Activated T-cell treated with anti-CD3 and anti-CD28 coated beads, Interleukin-2, amount 50 U/mL, for 4 hours (primary cell): ENCODE data around the gene MYO19. TPM values are rescaled to one million over a fixed set of nuclear protein-coding genes. Genes with fewer than 3 reads are reported as not detected.
A peak's percentile ranks its signal among the peaks of the same experiment; 100 is the strongest.

ENCODE experiments used
- ATAC-seq, 2 donors: fragments of 200-7000 bp; cut with Tn5 transposase; one replicate each; pipeline ENCODE4 v1.10.0; 2021
- DNase-seq: peaks from one replicate; pipeline ENCODE4 v3.0.0-alpha.2; 2020
- H3K27me3 Mint-ChIP-seq: one replicate; pipeline ENCODE4 v1.8.0; 2021; ENCODE audit warnings: low read depth, mixed read lengths
- H3K36me3 Mint-ChIP-seq: one replicate; pipeline ENCODE4 v1.8.0; 2022; ENCODE audit warnings: mixed read lengths; ENCODE audit not compliant: insufficient read depth
- H3K4me1 Mint-ChIP-seq: one replicate; pipeline ENCODE4 v1.8.0; 2021; ENCODE audit warnings: low read depth, mixed read lengths
- H3K4me3 Mint-ChIP-seq: one replicate; pipeline ENCODE4 v1.8.0; 2021; ENCODE audit warnings: mild to moderate bottlenecking, moderate library complexity, mixed read lengths
- H3K9me3 Mint-ChIP-seq: one replicate; pipeline ENCODE4 v1.8.0; 2021; ENCODE audit warnings: mixed read lengths
- total RNA-seq, 3 donors: library from RNA; stranded (reverse); gene quantifications; one replicate each; pipeline ENCODE4 v1.2.1, GENCODE V29; 2021

Gene MYO19
- total RNA-seq, 3 donors from 2014 or later: 138 to 153 (median 151) TPM

- H3K27me3 Mint-ChIP-seq: no peaks in the 10 kb centered on the region
- peak within 1 kb of the TSS; percentile 97 for H3K4me3 Mint-ChIP-seq
- H3K4me1 Mint-ChIP-seq: peaks cover 34% of the 10 kb centered on the region
- DNase-seq (peak; percentile 83), ATAC-seq (peak; percentile 72)
- peaks cover 14% of the 10 kb centered on the region for H3K36me3 Mint-ChIP-seq
- no peaks in the 10 kb centered on the region for H3K9me3 Mint-ChIP-seq
Measured at GRCh38 chr17:36544307-36545076, 9.8 kb upstream of the MYO19 start, which contains the start of gene GGNBP2. Gene GGNBP2 (plus strand): TSS chr17:36544919. CDS start chr17:36545725, 806 bp downstream.

- Mint-ChIP-seq H3K27me3 (no peaks in the 10 kb centered on the region), H3K4me1 (peaks cover 32% of the 10 kb centered on the region), H3K36me3 (peaks cover 14% of the 10 kb centered on the region), H3K9me3 (no peaks in the 10 kb centered on the region), H3K4me3 (peak overlapping the region; percentile 97)
- ATAC-seq: no peak
- DNase-seq: no peak
Measured at GRCh38 chr17:36544044-36544306, 9.3 kb upstream of the MYO19 start.

GRCh38 chr17:36542755-36543154 lies 8.1 kb upstream of the MYO19 start:
- peak overlapping the region; percentile 13 for H3K4me3 Mint-ChIP-seq
- H3K36me3 Mint-ChIP-seq: peaks cover 19% of the 10 kb centered on the region
- H3K27me3 Mint-ChIP-seq: no peaks in the 10 kb centered on the region
- no peaks in the 10 kb centered on the region for H3K9me3 Mint-ChIP-seq
- ATAC-seq (no peak), DNase-seq (no peak)
- peaks cover 21% of the 10 kb centered on the region for H3K4me1 Mint-ChIP-seq

- ATAC-seq (no peak), DNase-seq (no peak)
- peaks cover 19% of the 10 kb centered on the region for H3K36me3 Mint-ChIP-seq
- no peak overlapping the region for H3K4me3 Mint-ChIP-seq
- H3K27me3 Mint-ChIP-seq: no peaks in the 10 kb centered on the region
- peaks cover 14% of the 10 kb centered on the region for H3K4me1 Mint-ChIP-seq
- H3K9me3 Mint-ChIP-seq: no peaks in the 10 kb centered on the region
Measured at GRCh38 chr17:36540696-36541095, 6.0 kb upstream of the MYO19 start.

- H3K36me3 Mint-ChIP-seq: peaks cover 34% of the 10 kb centered on the region
- DNase-seq (no peak), ATAC-seq (no peak)
- no peaks in the 10 kb centered on the region for H3K27me3 Mint-ChIP-seq
- peak overlapping the region; percentile 95 for H3K4me3 Mint-ChIP-seq
- H3K9me3 Mint-ChIP-seq: no peaks in the 10 kb centered on the region
- peaks cover 17% of the 10 kb centered on the region for H3K4me1 Mint-ChIP-seq
Measured at GRCh38 chr17:36535669-36536081, 1.0 kb upstream of the MYO19 start.

- Mint-ChIP-seq H3K27me3 (no peaks in the 10 kb centered on the region), H3K9me3 (no peaks in the 10 kb centered on the region), H3K4me1 (peaks cover 17% of the 10 kb centered on the region), H3K36me3 (peaks cover 33% of the 10 kb centered on the region), H3K4me3 (peak overlapping the region; percentile 95)
- peak; percentile 23 to 27 for ATAC-seq
- peak; percentile 48 for DNase-seq
Measured at GRCh38 chr17:36533935-36534839, 481 bp downstream of the MYO19 start.

- ATAC-seq: no peak
- Mint-ChIP-seq H3K4me3 (peak overlapping the region; percentile 66), H3K4me1 (peaks cover 17% of the 10 kb centered on the region), H3K9me3 (no peaks in the 10 kb centered on the region), H3K27me3 (no peaks in the 10 kb centered on the region), H3K36me3 (peaks cover 34% of the 10 kb centered on the region)
- DNase-seq: no peak
Measured at GRCh38 chr17:36532435-36532975, 2.2 kb downstream of the MYO19 start.

DNA sequence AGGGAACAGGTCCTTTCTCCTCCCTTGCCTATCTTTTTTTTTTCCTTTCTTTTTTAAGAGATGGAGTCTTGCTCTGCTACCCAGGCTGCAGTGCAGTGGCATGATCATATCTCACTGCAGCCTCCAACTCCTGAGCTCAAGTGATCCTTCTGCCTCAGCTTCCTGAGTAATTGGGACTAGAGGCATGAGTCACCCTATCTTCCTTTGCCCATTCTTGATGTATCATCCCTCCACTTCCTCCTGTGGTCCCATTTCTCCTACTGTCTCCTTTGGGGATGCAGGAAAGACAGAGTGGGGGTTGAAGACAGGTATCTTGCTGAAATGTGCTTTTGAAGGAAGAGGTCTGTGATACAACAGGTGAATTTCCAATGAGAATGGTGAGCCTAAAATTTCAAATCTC lies 5.5 kb downstream of the MYO19 start:
- no peaks in the 10 kb centered on the region for H3K9me3 Mint-ChIP-seq
- ATAC-seq: no peak
- H3K36me3 Mint-ChIP-seq: peaks cover 48% of the 10 kb centered on the region

GRCh38 chr17:36527621-36528250 lies 6.9 kb downstream of the MYO19 start:
- H3K9me3 Mint-ChIP-seq: no peaks in the 10 kb centered on the region
- peaks cover 20% of the 10 kb centered on the region for H3K4me1 Mint-ChIP-seq
- no peak for ATAC-seq
- no peaks in the 10 kb centered on the region for H3K27me3 Mint-ChIP-seq
- peaks cover 43% of the 10 kb centered on the region for H3K36me3 Mint-ChIP-seq
- H3K4me3 Mint-ChIP-seq: no peak overlapping the region
- DNase-seq: no peak

More for the DNA sequence above, 5.5 kb downstream of the MYO19 start:
- H3K4me3 Mint-ChIP-seq: no peak overlapping the region
- H3K27me3 Mint-ChIP-seq: no peaks in the 10 kb centered on the region
- H3K4me1 Mint-ChIP-seq: peaks cover 26% of the 10 kb centered on the region
- no peak for DNase-seq

- no peaks in the 10 kb centered on the region for H3K27me3 Mint-ChIP-seq
- H3K4me1 Mint-ChIP-seq: peaks cover 17% of the 10 kb centered on the region
- H3K9me3 Mint-ChIP-seq: no peaks in the 10 kb centered on the region
- H3K4me3 Mint-ChIP-seq: no peak overlapping the region
- H3K36me3 Mint-ChIP-seq: peaks cover 36% of the 10 kb centered on the region
- DNase-seq: no peak
- ATAC-seq: no peak
Measured at GRCh38 chr17:36525888-36526287, 8.8 kb downstream of the MYO19 start.

DNA sequence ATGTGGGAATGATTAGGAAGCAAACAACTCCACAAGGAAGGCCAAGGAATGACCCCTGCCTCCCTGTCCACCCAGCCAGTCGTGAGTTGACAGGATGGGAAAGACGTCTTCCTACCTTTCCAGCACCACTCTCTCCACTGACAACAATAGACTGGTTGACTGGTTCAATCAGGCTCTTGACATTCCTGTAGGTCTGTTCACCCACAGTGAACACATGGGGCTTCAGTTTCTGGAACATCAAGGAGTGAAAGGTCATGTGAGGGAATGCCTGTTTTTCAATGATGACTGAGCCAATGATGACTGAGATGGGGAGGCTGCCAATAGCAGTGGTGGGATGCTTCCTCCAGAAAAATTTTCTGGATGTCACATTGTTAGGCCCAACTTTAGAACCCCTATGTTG lies 9.6 kb downstream of the MYO19 start:
- Mint-ChIP-seq H3K36me3 (peaks cover 44% of the 10 kb centered on the region), H3K9me3 (no peaks in the 10 kb centered on the region), H3K27me3 (no peaks in the 10 kb centered on the region), H3K4me1 (peaks cover 17% of the 10 kb centered on the region), H3K4me3 (no peak overlapping the region)
- no peak for ATAC-seq
- DNase-seq: no peak

DNA sequence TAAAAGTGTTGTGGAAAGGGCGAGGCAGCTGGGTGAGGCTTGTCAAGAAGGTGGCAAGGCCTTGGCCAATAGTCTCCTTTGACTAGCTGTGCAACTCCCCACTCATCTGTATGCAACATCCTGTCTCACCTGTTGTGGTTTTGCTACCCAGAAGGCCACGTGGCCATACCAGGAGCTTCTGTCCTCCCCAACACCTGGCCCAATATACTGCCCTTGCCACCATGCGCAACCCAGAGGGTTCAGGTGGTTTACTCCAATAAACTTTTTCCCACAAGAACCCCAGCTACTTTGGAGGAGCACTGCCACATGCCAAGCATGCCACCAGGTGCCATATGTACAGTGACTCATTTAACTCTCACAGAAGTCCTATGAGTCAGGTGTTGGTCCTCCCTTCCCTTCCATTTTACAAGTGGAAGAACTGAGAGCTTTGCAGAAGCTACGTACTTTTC lies 10.2 kb downstream of the MYO19 start:
- DNase-seq (no peak), ATAC-seq (peak; percentile 83 to 85)
- Mint-ChIP-seq H3K27me3 (no peaks in the 10 kb centered on the region), H3K4me1 (peaks cover 17% of the 10 kb centered on the region), H3K9me3 (no peaks in the 10 kb centered on the region), H3K4me3 (no peak overlapping the region), H3K36me3 (peaks cover 48% of the 10 kb centered on the region)

GRCh38 chr17:36523113-36523512 lies 11.6 kb downstream of the MYO19 start:
- no peaks in the 10 kb centered on the region for H3K27me3 Mint-ChIP-seq
- H3K36me3 Mint-ChIP-seq: peaks cover 43% of the 10 kb centered on the region
- DNase-seq: no peak
- ATAC-seq: no peak
- H3K4me3 Mint-ChIP-seq: no peak overlapping the region
- no peaks in the 10 kb centered on the region for H3K9me3 Mint-ChIP-seq
- H3K4me1 Mint-ChIP-seq: peaks cover 17% of the 10 kb centered on the region

- no peak overlapping the region for H3K4me3 Mint-ChIP-seq
- DNase-seq: no peak
- no peak for ATAC-seq
- peaks cover 29% of the 10 kb centered on the region for H3K36me3 Mint-ChIP-seq
- no peaks in the 10 kb centered on the region for H3K4me1 Mint-ChIP-seq
- no peaks in the 10 kb centered on the region for H3K27me3 Mint-ChIP-seq
- no peaks in the 10 kb centered on the region for H3K9me3 Mint-ChIP-seq
Measured at GRCh38 chr17:36515837-36516236, 18.8 kb downstream of the MYO19 start.
